Adrenal gland (tissue), 5 donors: ENCODE measurements around the gene THUMPD3.

Experiments
- CTCF ChIP-seq, 6 experiments: fragments of 450-650 bp in 4 of 6; fragments of 200-600 bp in 2 of 6; sonication (generic) in 1 of 6; IDR thresholded peaks; 1 replicate in 5 of 6; 2 replicates in 1 of 6; pipeline versions ENCODE4 v1.5.1 to v1.8.0; 2016 to 2021; ENCODE audit warnings: antibody characterized with exemption in 6 of 6, mild to moderate bottlenecking in 2 of 6, moderate library complexity in 1 of 6
- POLR2A ChIP-seq, 2 donors: fragments of 450-650 bp; IDR thresholded peaks; one replicate each; pipeline ENCODE4 v1.6.1; 2017; ENCODE audit warnings: antibody characterized with exemption in 2 of 2, mild to moderate bottlenecking in 2 of 2, moderate library complexity in 1 of 2
- donor health status: DM: no; HTN: no; CAD: no.

GRCh38 chr3:9406856-9407626 is 44.2 kb downstream of the THUMPD3 start:
- TF ChIP-seq POLR2A (IDR thresholded peaks at IDR 0.05) (no peak), CTCF (IDR thresholded peaks at IDR 0.05) (no peak)
